GM18858 (cell line): ENCODE measurements around the gene ERICH4.

ENCODE experiments used
- ATAC-seq: cut with Tn5 transposase; IDR thresholded peaks from one replicate; pipeline ENCODE4 v1.9.1; 2021; ENCODE audit not compliant: unreplicated experiment

The ERICH4 gene

DNA sequence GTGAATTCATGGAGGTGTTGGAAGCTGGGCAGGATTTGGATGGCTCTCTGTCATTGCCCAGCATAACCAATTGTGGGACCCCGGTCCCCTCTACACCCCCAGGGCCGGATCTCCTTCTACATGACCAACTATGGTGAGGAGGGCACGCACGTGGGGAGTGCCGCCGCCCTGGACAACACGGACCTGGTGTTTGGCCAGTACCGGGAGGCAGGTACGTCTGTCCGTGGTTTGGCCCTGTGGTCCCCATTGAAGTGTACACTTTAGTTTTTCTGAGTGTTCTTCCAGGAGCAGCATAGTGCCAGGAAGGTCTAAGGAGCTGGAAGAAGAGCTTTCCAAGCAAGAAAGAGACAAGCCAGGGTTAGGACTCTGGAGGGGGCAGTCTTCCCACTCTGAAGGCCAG, 29.0 kb upstream of the ERICH4 start:
- ATAC-seq = no peak

DNA sequence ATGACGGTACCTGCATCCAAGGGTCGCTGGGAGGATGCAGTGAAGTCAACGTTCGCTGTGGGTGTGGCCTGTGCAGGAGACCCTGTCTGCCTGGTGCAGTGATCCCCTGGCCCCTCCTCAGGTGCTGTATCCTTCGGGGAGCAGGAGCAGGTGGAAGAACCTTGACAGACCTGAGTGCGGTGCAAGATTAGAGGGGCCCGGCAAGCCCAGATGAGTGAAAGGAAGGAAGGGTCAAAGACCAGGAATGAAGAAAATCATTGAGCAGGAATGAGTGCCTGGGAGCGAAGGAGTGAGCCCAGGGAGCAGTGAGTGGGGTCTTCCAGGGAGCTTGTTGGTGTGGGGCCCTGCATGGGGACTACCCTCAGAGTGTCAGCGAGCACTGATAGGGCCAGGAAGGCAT, 28.5 kb upstream of the ERICH4 start:
- no peak for ATAC-seq

DNA sequence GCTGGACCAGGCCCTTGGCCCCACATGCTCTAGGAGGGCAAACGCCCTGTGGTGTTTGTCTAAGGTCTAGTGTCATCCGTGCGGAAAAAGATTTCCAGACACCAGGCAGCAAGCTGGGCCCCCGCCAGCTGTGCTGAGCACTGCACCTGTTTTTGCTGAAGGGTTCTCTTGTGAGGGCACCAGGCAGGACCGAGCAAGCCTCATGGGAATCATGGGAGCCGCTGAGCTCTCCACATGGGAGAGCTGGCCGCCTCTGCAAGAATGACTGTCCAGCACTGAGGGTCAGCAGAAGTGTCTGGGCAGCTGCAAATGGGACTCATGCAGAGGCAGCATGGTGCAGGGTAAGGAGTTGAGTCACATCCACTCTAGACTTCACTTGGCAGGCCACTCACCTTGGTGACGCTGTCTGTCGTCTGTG, 27.8 kb upstream of the ERICH4 start:
- no peak for ATAC-seq

DNA sequence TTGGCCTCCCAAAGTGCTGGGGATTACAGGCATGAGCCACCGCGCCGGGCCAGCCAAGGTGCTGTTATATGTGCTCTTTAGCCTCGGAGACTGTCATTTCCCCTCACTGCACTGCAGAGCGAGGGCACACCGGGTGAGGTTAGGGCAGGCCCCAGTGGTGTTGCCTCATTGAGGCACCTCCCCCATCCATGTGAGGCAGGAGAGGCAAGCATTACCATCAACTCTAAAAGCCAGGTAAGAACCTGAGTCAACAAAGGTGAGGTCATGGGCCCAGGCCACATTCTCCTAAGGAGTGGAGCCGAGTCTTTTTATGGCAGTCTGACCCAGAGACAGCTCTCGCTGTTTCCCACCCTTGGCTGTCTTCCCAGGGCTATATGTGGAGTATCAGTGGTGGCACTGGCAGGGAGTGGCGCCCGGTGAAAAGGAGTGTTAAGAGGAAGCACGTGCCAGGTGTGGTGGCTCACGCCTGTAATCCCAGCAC, 26.7 kb upstream of the ERICH4 start:
- ATAC-seq = no peak

DNA sequence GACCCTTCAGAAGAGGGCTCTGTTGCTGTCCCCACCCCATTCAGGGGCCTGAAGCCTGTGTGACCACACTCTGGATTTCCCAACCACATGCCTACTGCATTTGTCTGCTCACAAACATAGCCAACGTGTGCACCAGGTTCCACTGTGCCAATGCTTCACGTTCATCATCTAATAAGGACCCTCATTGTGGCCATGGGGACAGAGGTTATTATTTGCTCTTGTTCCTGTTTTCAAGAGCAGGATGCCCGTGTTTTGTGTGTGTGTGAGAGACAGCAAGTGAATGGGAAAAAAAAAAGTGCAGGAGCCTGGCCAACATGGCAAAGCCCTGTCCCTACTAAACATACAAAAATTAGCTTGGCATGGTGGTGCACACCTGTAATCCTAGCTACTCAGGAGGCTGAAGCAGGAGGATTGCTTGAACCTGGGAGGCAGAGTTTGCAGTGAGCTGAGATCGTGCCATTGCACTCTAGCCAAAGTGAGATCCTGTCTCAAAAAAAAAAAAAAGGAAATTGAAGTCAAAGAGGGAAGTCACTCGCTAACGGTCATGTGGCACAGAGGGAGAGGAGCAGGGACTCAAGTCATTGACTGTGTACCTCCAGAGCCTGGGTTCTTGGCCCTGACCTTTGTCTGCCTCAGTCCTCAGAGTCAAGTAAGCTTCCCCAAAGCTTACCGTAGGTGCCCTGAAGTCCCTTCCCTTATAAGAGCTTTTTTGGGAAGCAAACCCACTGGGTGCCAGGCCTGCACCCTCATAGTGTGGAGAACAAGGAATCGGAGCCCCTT, 22.7 kb upstream of the ERICH4 start:
- ATAC-seq = no peak

DNA sequence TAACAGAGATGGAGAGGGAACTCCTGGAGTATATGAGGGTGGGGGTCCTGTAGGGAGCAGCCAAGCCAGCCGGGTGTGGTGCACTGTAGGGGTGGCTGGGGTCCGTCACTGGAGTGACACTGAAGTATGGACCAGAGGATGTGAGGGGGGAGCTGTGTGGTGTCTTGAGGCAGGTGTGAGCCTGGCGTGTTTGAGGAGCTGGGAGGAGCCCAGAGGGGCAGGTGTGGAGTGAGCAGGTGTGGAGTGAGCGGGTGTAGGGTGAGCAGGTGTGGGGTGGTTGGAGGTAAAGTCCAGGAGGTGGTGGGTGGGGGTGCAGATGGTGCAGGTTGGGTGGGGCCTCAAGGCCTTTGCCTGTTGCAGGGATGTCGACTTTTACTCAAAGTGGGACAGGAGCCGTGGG, 21.6 kb upstream of the ERICH4 start:
- no peak for ATAC-seq

DNA sequence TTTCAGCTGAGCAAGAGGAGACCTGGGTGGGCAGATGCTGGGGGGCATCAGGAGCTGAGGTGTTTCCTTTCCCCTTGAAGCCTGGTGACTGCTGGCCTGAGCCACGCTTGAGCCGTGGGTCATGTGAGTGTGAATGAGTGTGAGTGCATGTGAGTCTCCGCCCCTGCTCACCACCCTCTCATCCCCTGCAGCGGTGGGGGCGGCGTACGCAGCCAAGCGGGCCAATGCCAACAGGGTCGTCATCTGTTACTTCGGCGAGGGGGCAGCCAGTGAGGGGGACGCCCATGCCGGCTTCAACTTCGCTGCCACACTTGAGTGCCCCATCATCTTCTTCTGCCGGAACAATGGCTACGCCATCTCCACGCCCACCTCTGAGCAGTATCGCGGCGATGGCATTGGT, 21.0 kb upstream of the ERICH4 start:
- no peak for ATAC-seq

DNA sequence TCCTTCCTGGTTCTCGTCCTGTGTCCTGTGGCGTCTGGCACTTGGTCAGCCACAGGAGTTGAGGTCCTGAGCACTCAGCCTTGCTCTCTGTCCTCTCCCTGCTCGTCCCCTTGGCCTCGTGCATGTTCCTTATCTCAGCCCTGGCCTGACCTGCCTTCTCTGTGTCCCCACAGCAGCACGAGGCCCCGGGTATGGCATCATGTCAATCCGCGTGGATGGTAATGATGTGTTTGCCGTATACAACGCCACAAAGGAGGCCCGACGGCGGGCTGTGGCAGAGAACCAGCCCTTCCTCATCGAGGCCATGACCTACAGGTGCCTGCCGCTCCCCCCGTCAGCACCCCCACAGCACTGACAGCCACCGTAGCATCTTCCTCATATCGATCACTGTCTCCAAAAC, 20.5 kb upstream of the ERICH4 start:
- no peak for ATAC-seq

DNA sequence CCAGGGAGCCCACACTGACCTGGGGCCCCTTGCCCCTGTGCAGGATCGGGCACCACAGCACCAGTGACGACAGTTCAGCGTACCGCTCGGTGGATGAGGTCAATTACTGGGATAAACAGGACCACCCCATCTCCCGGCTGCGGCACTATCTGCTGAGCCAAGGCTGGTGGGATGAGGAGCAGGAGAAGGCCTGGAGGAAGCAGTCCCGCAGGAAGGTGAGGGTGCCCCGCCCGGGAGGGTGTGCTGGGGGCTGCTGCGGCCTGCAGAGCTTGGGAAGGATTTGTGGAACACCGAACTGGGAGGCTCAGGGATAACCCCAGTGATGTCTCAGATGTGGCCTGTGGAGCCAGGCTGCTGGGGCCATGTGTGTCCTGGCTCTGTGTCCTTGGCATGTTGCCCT, 20.0 kb upstream of the ERICH4 start:
- no peak for ATAC-seq

DNA sequence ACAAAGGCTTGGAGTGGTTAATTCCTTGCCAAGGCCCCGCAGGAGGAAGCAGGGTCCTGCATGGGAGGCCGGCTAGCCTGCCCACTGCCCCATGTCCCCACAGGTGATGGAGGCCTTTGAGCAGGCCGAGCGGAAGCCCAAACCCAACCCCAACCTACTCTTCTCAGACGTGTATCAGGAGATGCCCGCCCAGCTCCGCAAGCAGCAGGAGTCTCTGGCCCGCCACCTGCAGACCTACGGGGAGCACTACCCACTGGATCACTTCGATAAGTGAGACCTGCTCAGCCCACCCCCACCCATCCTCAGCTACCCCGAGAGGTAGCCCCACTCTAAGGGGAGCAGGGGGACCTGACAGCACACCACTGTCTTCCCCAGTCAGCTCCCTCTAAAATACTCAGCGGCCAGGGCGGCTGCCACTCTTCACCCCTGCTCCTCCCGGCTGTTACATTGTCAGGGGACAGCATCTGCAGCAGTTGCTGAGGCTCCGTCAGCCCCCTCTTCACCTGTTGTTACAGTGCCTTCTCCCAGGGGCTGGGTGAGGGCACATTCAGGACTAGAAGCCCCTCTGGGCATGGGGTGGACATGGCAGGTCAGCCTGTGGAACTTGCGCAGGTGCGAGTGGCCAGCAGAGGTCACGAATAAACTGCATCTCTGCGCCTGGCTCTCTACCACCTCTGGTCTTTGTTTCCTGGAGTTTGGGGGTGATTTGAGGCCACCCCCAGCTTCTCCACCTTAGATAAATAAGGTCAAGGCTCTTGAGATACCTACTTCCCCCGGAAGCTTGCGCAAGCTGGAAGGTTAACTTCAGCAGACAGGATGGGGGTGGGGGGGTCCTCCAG, 18.4 kb upstream of the ERICH4 start:
- ATAC-seq = no peak

DNA sequence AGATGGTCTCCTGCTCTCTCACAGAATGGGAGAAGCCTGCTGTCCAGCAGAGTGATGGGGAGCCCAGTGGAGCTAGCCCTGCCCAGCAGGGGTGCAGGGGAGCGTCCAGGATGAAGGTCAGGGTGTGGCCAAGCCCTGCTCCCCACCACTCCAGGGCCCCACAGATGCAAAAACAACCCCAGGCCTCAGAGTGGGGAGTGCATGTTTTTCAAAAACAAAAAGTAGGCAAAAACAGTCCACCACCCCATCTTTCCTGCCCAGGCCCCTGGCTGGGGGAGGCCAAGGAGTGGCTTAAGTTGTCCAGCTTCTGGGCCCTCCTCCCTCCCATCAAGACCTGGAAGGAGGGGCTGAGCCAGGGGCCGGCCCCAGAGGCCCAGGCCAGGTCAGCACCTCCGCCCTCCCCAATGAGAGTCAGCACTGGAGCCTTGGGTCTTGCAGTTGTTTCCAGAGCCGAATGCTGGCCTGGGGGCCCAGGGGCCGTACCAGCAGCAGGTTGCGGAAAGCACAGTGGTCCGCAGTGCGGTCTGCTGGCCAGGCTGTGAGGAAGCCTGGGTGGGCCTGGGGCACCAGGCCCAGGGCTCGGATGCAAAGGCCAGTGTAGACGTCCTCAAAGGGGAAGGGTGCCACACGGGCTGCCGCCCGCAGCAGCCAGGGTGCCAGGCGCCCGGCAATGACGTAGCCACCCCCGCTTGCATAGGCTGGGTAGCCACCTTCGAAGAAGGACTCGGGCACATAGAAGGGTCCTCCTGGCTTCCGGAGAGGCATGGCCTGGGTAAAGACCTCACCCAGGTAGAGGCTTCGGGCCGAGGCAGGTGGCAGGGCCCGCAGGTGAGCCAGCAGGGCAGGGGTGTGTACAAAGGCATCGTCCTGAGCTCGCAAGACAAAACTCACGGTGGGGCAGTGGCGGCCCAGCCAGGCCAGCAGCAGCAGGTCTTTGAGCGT, 17.5 kb upstream of the ERICH4 start:
- ATAC-seq = no peak

DNA sequence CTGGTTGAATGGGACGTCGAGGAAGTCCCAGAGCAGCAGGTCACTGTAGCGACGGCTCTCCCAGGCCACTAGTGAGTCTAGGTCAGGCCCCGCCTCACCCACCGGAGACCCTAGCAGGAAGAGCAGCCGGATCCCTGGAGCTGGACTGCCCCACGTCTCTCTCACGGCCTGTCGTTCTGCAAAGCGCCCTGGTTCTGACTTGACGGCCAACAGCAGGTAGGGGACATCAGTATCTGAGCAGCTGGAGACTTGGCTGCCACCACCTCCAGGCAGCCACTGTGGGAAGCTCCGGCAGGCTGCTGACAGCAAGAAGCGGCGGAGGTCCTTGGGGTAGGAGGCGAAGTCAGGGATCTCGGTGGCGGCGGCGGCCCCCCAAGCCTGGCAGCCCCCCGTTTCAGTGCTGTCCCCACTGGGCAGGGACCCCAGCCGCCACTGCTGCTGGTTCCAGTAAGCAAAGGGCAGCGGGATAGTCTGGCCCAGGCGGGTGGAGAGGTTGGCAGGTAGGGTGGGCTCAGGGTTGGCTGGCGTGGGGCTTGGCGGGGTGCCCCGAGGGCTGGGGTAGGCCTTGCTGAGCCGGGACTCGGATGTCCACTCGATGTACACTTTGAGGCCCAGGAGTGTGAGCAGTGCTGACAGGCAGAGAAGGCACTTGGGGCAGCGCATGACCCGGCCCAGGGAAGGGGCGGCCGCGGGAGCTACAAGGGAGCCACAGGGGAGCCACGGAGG, 16.7 kb upstream of the ERICH4 start:
- ATAC-seq = no peak

DNA sequence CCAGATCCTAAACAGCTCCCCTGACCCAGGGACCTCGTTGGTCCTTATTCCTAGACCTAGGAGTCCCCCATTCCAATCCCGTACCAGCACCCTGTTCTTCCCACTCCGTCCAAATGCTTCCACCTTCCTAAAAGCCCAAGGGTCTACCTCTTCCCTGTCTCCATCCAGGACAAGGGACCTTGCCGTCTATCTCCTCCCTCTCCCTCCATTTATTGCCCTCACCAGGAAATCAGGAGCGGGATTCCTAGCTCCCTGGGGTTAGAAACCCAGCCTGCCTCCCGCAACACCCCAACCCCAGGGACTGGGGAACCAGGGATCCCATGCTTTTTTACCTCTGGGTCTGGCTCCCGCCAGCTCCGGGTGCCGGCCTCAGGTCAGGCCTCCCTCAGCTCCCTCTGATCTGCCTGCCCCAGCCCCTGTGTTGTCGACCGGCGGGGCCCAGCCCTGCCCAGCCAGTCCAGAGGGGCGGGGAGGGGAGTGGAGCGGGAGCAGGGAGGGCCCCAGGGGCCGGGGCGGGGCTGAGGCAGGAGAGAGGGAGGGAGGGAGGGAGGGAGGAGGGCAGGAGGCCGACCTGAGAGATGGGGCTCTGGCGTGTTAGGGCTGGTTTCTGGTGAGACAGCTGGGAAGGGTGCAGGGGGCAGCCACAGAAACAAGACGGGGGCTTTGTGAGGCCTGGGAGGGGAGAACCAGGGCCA, 15.9 kb upstream of the ERICH4 start, which contains the start of gene B3GNT8:
Gene B3GNT8 (minus strand): TSS at position 423 of the 695 bp plus-strand sequence. CDS start 596 bp downstream, outside the sequence.
- ATAC-seq = no peak

DNA sequence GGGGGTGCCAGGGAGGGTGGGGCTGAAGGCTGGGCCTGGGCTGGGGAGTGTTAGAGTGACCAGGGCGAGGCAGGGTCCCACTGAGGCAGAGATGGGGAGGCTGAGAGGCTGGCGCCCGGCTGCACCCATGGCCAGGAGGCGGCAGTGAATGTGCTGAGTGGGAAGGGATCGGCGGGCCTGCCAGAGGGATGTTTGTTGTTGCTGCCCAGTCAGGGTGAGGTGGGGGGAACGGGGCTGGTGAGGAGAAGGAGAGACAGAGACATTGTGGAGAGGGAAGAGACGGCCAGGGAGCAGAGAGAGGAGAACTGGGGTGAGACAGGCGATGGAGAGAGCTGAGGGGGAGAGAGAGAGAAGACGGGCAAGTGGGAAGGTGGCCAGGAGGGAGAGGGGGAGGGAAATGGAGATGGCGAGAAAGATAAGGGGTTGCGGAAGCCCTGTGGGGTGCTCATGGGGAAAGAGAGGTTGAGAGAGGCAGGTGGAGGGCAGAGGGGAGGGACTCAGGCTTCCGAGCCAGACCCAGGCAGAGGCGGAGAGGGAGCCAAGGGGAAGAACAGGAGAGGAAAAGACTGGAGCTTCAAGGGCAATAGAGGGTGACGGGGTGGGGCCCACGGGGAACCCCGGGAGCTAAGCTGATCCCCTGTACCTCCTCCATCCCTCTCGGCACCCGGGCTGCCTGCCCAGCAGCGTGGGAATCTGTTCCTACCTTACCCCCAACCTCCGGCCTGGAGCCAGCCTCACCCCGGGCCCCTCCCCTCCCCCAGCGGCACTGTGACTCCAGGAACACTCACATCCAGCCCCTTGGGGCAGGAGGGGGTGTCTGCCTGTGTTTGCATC, 15.1 kb upstream of the ERICH4 start:
- ATAC-seq = no peak

DNA sequence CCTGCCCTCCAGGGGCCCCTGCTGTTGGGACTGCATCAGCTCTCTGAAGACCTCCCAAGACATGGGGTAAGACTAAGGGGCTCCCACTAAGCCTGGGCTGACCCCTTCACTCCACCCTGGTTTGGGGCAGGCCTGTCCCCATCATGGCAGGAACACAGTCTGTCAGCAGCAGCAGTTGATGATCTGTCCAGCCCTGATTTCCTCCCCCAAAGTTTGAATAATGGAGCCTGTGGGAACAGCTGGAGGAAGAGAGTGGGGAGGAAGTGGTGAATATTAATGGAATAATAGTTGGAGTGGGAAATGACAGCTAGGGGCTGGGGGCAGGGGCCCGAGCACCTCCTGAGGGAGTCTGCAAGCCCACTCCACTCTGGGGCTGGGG, 14.5 kb upstream of the ERICH4 start:
- no peak for ATAC-seq

DNA sequence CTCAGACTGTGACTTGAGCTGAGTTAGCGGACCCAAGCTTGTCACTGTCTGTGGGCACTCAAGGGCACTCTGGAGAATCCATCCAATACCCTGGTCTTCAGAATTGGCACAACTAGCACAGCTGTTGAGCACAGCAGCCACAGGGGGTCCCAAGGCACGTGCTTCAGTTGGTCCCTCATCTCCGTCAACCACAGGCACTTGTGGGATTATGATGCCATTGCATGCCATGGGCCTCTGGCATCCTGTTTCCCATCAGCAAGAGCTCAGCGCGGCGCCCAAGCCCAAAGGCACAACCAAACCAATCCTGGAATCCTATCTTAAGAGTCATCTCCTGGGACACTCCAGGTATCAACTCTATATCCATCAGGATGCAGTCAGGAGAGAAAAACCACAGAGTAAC, 12.0 kb upstream of the ERICH4 start:
- no peak for ATAC-seq

DNA sequence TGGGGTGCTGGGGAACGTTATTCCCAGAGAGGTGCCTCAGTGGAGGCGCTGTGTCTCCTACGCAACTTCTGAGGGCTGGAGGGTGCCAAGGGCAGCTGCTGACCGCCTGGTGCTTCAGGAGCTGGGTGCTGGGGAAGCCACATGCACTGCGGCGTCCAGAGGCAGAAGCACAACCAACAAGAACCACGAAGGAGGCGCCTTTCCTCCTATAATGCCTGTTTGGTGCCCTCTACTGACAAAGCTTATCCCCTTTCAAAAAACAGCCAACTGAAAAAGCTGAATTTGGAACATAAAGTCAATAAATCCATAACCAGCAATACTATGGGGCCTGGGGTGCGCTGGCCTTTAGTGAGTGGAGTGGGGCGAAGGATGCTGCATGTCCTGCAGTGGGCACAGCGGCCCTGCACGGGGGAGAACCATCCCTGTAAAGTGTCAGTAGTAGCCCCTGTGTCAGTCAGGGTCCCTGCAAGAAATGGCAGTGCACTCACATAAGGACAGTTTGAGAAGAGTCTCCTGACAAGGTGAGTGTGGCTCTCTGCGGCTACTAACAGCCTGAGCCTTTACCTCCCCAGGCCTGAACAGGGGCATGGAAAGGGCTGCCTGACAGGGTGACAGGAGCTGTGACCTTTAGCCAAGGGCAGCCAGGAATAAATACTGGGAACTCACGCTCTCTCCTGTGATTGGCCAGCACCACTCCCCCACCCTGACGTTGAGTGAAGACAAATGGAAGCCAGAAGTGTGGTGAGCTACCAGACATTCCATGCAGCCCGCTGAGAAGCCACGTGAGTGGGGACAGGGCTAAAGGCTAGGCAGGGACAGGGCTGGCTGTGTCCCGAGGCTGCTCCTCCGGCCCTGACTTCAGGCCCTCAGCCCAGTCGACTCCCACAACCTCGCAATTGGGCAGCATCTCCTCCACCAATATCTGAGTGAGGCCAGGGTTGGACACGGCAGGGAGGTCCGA, 11.2 kb upstream of the ERICH4 start:
- no peak for ATAC-seq

DNA sequence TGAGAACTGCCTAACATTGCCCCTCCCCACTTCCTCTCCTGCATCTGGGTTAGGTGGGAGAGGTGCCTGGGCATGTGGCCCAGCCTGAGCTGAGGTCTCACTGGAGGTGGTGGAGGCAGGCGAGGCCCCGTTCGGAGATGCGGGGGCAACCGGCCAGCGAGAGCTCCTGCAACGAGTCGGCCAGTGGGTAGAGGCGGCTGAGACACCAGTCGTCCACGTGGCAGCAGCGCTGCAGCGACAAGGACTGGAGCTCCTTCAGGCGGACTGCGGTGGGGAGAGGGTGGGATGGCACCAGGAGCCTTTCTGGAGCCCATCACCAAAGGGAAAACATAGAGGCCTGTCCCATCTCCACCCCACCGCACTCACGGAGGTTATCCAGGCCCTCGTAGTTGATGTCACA, 9.8 kb upstream of the ERICH4 start:
- ATAC-seq = no peak
